ENCODE results near the gene SLC52A1.

GRCh38 chr17:5068236-5068635 lies 33.0 kb upstream of the SLC52A1 start:
- TF ChIP-seq, protein P1, sequence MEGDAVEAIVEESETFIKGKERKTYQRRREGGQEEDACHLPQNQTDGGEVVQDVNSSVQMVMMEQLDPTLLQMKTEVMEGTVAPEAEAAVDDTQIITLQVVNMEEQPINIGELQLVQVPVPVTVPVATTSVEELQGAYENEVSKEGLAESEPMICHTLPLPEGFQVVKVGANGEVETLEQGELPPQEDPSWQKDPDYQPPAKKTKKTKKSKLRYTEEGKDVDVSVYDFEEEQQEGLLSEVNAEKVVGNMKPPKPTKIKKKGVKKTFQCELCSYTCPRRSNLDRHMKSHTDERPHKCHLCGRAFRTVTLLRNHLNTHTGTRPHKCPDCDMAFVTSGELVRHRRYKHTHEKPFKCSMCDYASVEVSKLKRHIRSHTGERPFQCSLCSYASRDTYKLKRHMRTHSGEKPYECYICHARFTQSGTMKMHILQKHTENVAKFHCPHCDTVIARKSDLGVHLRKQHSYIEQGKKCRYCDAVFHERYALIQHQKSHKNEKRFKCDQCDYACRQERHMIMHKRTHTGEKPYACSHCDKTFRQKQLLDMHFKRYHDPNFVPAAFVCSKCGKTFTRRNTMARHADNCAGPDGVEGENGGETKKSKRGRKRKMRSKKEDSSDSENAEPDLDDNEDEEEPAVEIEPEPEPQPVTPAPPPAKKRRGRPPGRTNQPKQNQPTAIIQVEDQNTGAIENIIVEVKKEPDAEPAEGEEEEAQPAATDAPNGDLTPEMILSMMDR (IDR thresholded peaks at IDR 0.05): no peak
- TF ChIP-seq POLR2AphosphoS5 (IDR thresholded peaks at IDR 0.05) (no peak), POLR2A (IDR thresholded peaks at IDR 0.05) (no peak), EP300 (IDR thresholded peaks at IDR 0.05) (no peak)

Data from sigmoid colon (tissue), 4 donors.